Nephron progenitor cell (in vitro differentiated cells): ENCODE results near the gene LANCL1.

Experiments used
- DNase-seq: peaks from one replicate; pipeline ENCODE4 v3.0.0; 2021
- H3K27ac Mint-ChIP-seq: 2 replicates; pipeline ENCODE4 v1.8.0; 2021; ENCODE audit warnings: mild to moderate bottlenecking, moderate library complexity, mixed read lengths
- H3K27me3 Mint-ChIP-seq: 2 replicates; pipeline ENCODE4 v1.8.0; 2021; ENCODE audit warnings: mild to moderate bottlenecking, low read depth, mixed read lengths; ENCODE audit not compliant: poor library complexity
- H3K36me3 Mint-ChIP-seq: 2 replicates; pipeline ENCODE4 v1.8.0; 2021; ENCODE audit warnings: low read depth, mixed read lengths
- H3K4me1 Mint-ChIP-seq: 2 replicates; pipeline ENCODE4 v1.8.0; 2021; ENCODE audit warnings: mixed read lengths
- H3K4me3 Mint-ChIP-seq: 2 replicates; pipeline ENCODE4 v1.8.0; 2021; ENCODE audit warnings: mild to moderate bottlenecking, moderate library complexity, mixed read lengths
- H3K9me3 Mint-ChIP-seq: 2 replicates; pipeline ENCODE4 v1.8.0; 2021; ENCODE audit warnings: mild to moderate bottlenecking, moderate library complexity, mixed read lengths
- CTCF ChIP-seq: fragments of 200-600 bp; sonication (generic); IDR thresholded peaks from 2 replicates; pipeline ENCODE4 v1.5.0; 2021; ENCODE audit warnings: antibody characterized with exemption

LANCL1 gene

DNA sequence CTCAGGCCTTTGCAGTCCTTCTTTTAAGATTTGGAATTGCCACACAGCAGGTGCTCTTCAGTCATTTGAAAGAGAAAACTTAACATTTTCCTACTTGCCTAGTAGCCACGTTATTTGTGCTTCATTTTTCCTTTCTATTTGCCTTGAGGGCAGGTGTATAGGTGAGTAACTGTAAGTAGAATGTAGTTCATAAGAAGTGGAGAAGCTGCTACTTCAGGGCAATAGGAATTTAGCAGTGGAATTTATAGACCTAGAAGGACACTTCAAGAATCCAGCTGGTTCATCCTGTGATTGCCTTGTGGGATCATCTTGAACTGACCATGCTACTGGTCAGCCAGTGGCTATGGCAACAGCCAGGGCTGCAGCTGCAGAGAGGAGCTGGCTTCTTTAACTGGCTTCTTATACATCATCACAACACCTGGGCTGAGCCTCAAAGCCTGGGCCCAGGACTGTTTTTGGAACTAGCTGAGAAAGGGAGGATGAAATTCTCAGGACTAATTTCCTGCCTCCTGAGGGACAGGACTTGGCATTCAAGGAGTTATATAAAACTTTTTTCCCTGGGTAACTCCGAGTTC, 5.1 kb upstream of the LANCL1 start:
- no peak for DNase-seq
- H3K4me3 Mint-ChIP-seq, result no peak overlapping the region
- H3K27ac Mint-ChIP-seq, result no peak overlapping the region
- H3K9me3 Mint-ChIP-seq, result peaks cover 23% of the 10 kb centered on the region
- H3K4me1 Mint-ChIP-seq, result peaks cover 19% of the 10 kb centered on the region
- H3K36me3 Mint-ChIP-seq, result peaks cover 42% of the 10 kb centered on the region
- TF ChIP-seq CTCF, result no peak
- peaks cover 5% of the 10 kb centered on the region for H3K27me3 Mint-ChIP-seq

DNA sequence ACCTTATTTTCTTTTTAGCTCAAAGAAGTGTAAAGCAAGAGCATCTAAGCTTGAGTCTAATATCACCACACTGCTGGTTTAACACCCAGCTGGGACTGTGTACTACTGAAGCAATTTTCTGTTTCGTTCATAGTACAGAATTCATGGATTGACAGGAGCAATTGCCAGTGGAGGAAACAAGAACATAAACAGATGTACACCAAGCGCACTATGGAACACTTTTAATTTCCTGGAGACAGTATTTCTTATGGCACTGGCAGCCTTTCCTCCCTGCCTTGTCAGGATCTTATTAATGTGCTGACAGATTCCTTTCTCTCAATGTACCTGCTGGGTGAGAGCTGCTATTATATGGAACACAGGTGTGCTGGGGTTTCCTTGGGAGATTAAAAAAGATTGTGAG, 4.2 kb upstream of the LANCL1 start:
- H3K4me1 Mint-ChIP-seq, result peaks cover 25% of the 10 kb centered on the region
- H3K4me3 Mint-ChIP-seq, result no peak overlapping the region
- no peak for DNase-seq
- H3K27me3 Mint-ChIP-seq, result peaks cover 5% of the 10 kb centered on the region
- peaks cover 23% of the 10 kb centered on the region for H3K9me3 Mint-ChIP-seq
- peaks cover 35% of the 10 kb centered on the region for H3K36me3 Mint-ChIP-seq
- H3K27ac Mint-ChIP-seq, result no peak overlapping the region
- TF ChIP-seq CTCF, result no peak

- Mint-ChIP-seq H3K36me3 (peaks cover 30% of the 10 kb centered on the region), H3K27me3 (peaks cover 5% of the 10 kb centered on the region)
- TF ChIP-seq CTCF, result no peak
These were observed 3.5 kb upstream of the LANCL1 start for GRCh38 chr2:210480079-210480478.

GRCh38 chr2:210478661-210479060, 2.1 kb upstream of the LANCL1 start:
- H3K27me3 Mint-ChIP-seq, result peaks cover 5% of the 10 kb centered on the region
- no peak for TF ChIP-seq CTCF
- no peak overlapping the region for H3K27ac Mint-ChIP-seq
- peaks cover 24% of the 10 kb centered on the region for H3K36me3 Mint-ChIP-seq
- peaks cover 35% of the 10 kb centered on the region for H3K4me1 Mint-ChIP-seq
- H3K9me3 Mint-ChIP-seq, result peaks cover 8% of the 10 kb centered on the region
- H3K4me3 Mint-ChIP-seq, result peak overlapping the region; percentile 93
- no peak for DNase-seq

More at GRCh38 chr2:210480079-210480478, 3.5 kb upstream of the LANCL1 start:
- H3K27ac Mint-ChIP-seq, result no peak overlapping the region
- H3K4me3 Mint-ChIP-seq, result no peak overlapping the region
- H3K4me1 Mint-ChIP-seq, result peaks cover 31% of the 10 kb centered on the region
- peaks cover 19% of the 10 kb centered on the region for H3K9me3 Mint-ChIP-seq
- no peak for DNase-seq

- H3K36me3 Mint-ChIP-seq, result peaks cover 22% of the 10 kb centered on the region
- H3K9me3 Mint-ChIP-seq, result peaks cover 3% of the 10 kb centered on the region
- H3K27ac Mint-ChIP-seq, result peak overlapping the region; percentile 88
- H3K4me1 Mint-ChIP-seq, result peaks cover 34% of the 10 kb centered on the region
- peak; percentile 12 for DNase-seq
- TF ChIP-seq CTCF, result no peak
- H3K27me3 Mint-ChIP-seq, result peaks cover 5% of the 10 kb centered on the region
- peak overlapping the region; percentile 93 for H3K4me3 Mint-ChIP-seq
These were observed 937 bp upstream of the LANCL1 start for GRCh38 chr2:210477496-210477895.

- Mint-ChIP-seq H3K4me1 (peaks cover 30% of the 10 kb centered on the region), H3K9me3 (no peaks in the 10 kb centered on the region), H3K27me3 (peaks cover 4% of the 10 kb centered on the region), H3K4me3 (peak overlapping the region; percentile 93), H3K36me3 (peaks cover 32% of the 10 kb centered on the region), H3K27ac (no peak overlapping the region)
- DNase-seq, result no peak
- no peak for TF ChIP-seq CTCF
These were observed 853 bp downstream of the LANCL1 start for GRCh38 chr2:210475706-210476105.
